GM23338 (cell line): ENCODE results near the gene ASTL. TPM values are rescaled to one million over a fixed set of nuclear protein-coding genes. Genes with fewer than 3 reads are reported as not detected.
A peak's percentile ranks its signal among the peaks of the same experiment; 100 is the strongest.

Experiments used
- ATAC-seq: fragments of 200-7000 bp; cut with Tn5 transposase; 3 replicates; pipeline ENCODE4 v1.9.1; 2020
- DNase-seq: peaks from one replicate; pipeline ENCODE4 v3.0.0-alpha.2; 2015; ENCODE audit warnings: low spot score
- H2AFZ ChIP-seq: fragments of 200-600 bp; sonication (generic); 2 replicates; pipeline ENCODE4 v1.8.0; 2016; ENCODE audit warnings: antibody characterized with exemption, mild to moderate bottlenecking, moderate library complexity
- H3F3A ChIP-seq: fragments of 200-600 bp; sonication (generic); replicated peaks from 2 replicates; pipeline ENCODE4 v1.8.0; 2017; ENCODE audit warnings: antibody characterized with exemption, mixed run types, low read depth
- H3K27ac ChIP-seq: fragments of 200-600 bp; sonication (generic); 2 replicates; pipeline ENCODE4 v1.6.1; 2016; ENCODE audit warnings: low read depth
- H3K27me3 ChIP-seq: fragments of 200-600 bp; sonication (generic); 2 replicates; pipeline ENCODE4 v1.8.0; 2016; ENCODE audit warnings: mild to moderate bottlenecking, mixed run types, moderate library complexity; ENCODE audit not compliant: insufficient read depth
- H3K36me3 ChIP-seq: fragments of 200-600 bp; sonication (generic); 2 replicates; pipeline ENCODE4 v1.8.0; 2016; ENCODE audit warnings: mild to moderate bottlenecking; ENCODE audit not compliant: insufficient read depth
- H3K4me1 ChIP-seq: fragments of 200-600 bp; sonication (generic); 2 replicates; pipeline ENCODE4 v1.8.0; 2016; ENCODE audit warnings: mild to moderate bottlenecking, moderate library complexity; ENCODE audit not compliant: insufficient read depth
- H3K4me2 ChIP-seq: fragments of 200-600 bp; sonication (generic); 2 replicates; pipeline ENCODE4 v1.7.1; 2017; ENCODE audit warnings: mixed run types
- H3K4me3 ChIP-seq: fragments of 200-600 bp; sonication (generic); 2 replicates; pipeline ENCODE4 v1.6.1; 2016; ENCODE audit warnings: mixed run types
- H3K79me2 ChIP-seq: fragments of 200-600 bp; sonication (generic); replicated peaks from 2 replicates; pipeline ENCODE4 v1.8.0; 2017; ENCODE audit warnings: mild to moderate bottlenecking; ENCODE audit not compliant: insufficient read depth
- H3K9me2 ChIP-seq: fragments of 200-600 bp; sonication (generic); 2 replicates; pipeline ENCODE4 v1.8.0; 2017; ENCODE audit not compliant: insufficient read depth
- H4K20me1 ChIP-seq: fragments of 200-600 bp; sonication (generic); replicated peaks from 2 replicates; pipeline ENCODE4 v1.8.0; 2017; ENCODE audit warnings: mild to moderate bottlenecking; ENCODE audit not compliant: insufficient read depth
- H3K27ac Mint-ChIP-seq: 2 replicates; pipeline ENCODE4 v1.8.0; 2020; ENCODE audit warnings: inconsistent platforms, mild to moderate bottlenecking, moderate library complexity, mixed read lengths
- H3K27me3 Mint-ChIP-seq: 3 replicates; pipeline ENCODE4 v1.8.0; 2022; ENCODE audit warnings: low read depth, mild to moderate bottlenecking, moderate library complexity, mixed read lengths, inconsistent platforms; ENCODE audit not compliant: insufficient read depth, poor library complexity
- H3K36me3 Mint-ChIP-seq: 3 replicates; pipeline ENCODE4 v1.8.0; 2021; ENCODE audit warnings: low read depth, mild to moderate bottlenecking, inconsistent platforms, moderate library complexity, mixed read lengths
- H3K4me1 Mint-ChIP-seq: 3 replicates; pipeline ENCODE4 v1.8.0; 2020; ENCODE audit warnings: mild to moderate bottlenecking, inconsistent platforms, mixed read lengths
- H3K4me3 Mint-ChIP-seq: 3 replicates; pipeline ENCODE4 v1.8.0; 2021; ENCODE audit warnings: moderate library complexity, mild to moderate bottlenecking, inconsistent platforms, mixed read lengths
- H3K9me3 Mint-ChIP-seq: 3 replicates; pipeline ENCODE4 v1.8.0; 2020; ENCODE audit warnings: moderate library complexity, mild to moderate bottlenecking, inconsistent platforms, mixed read lengths
- CREB1 ChIP-seq: fragments of 250-450 bp; sonication (Bioruptor Pico); IDR thresholded peaks from 2 replicates; pipeline ENCODE4 v1.5.0; 2020; ENCODE audit warnings: low read depth, mild to moderate bottlenecking, moderate library complexity
- EZH2 ChIP-seq: fragments of 200-600 bp; sonication (generic); IDR thresholded peaks from one replicate; pipeline ENCODE4 v1.8.0; 2017; ENCODE audit warnings: antibody characterized with exemption, mild to moderate bottlenecking, low read depth; ENCODE audit not compliant: unreplicated experiment
- EZH2phosphoT487 ChIP-seq: fragments of 200-600 bp; sonication (generic); IDR thresholded peaks from one replicate; pipeline ENCODE4 v1.8.1; 2018; ENCODE audit warnings: antibody characterized with exemption; ENCODE audit not compliant: unreplicated experiment
- JUNB ChIP-seq: IDR thresholded peaks from one replicate; pipeline ENCODE4 v1.6.1; 2016; ENCODE audit warnings: antibody characterized with exemption; ENCODE audit not compliant: unreplicated experiment
- NANOG ChIP-seq: IDR thresholded peaks from 2 replicates; pipeline ENCODE4 v1.6.1; 2016; ENCODE audit warnings: antibody characterized with exemption, borderline replicate concordance
- POLR2AphosphoS5 ChIP-seq: IDR thresholded peaks from 2 replicates; pipeline ENCODE4 v1.6.1; 2016; ENCODE audit warnings: antibody characterized with exemption, low read depth
- STAT1 ChIP-seq: IDR thresholded peaks from one replicate; pipeline ENCODE4 v1.6.1; 2016; ENCODE audit warnings: antibody characterized with exemption; ENCODE audit not compliant: unreplicated experiment
- ZNF114 ChIP-seq: fragments of 250-450 bp; sonication (Bioruptor Pico); IDR thresholded peaks from 2 replicates; pipeline ENCODE4 v1.5.0; 2020; ENCODE audit warnings: mild to moderate bottlenecking, moderate library complexity
- ZNF331 ChIP-seq: fragments of 250-450 bp; sonication (Bioruptor Pico); IDR thresholded peaks from 2 replicates; pipeline ENCODE4 v1.5.0; 2020; ENCODE audit warnings: low read depth, mild to moderate bottlenecking, moderate library complexity
- polyA plus RNA-seq: library from polyadenylated mRNA; unstranded; fragments of >200 nt; fragmentation: Nextera tagmentation; extraction: Ambion mirVana; gene quantifications from 2 replicates; pipeline ENCODE4 v1.2.1, GENCODE V29; 2016
- total RNA-seq: library from RNA; depleted of rRNA; stranded (reverse); fragments of >200 nt; shearing (Covaris generic); gene quantifications from 2 replicates; pipeline ENCODE4 v1.2.3, GENCODE V29; 2014
- TF ChIP-seq, protein P1 (sequence below): IDR thresholded peaks from 2 replicates; pipeline ENCODE4 v1.6.1; 2016; ENCODE audit warnings: antibody characterized with exemption
- TF ChIP-seq, protein P2 (sequence below): IDR thresholded peaks from one replicate; pipeline ENCODE4 v1.6.1; 2018; ENCODE audit warnings: antibody characterized with exemption; ENCODE audit not compliant: unreplicated experiment
- TF ChIP-seq, protein P3 (sequence below): fragments of 250-450 bp; sonication (Bioruptor Pico); IDR thresholded peaks from 2 replicates; pipeline ENCODE4 v1.5.0; 2020; ENCODE audit warnings: mild to moderate bottlenecking, moderate library complexity
- TF ChIP-seq, protein P4 (sequence below), 2 experiments: fragments of 200-600 bp in 1 of 2; sonication (generic) in 1 of 2; conservative IDR thresholded peaks; 2 replicates each; pipeline versions ENCODE4 v1.5.1 to v1.6.1; 2016 to 2017; ENCODE audit warnings: antibody characterized with exemption in 2 of 2, low read depth in 2 of 2, mild to moderate bottlenecking in 2 of 2, moderate library complexity in 1 of 2

Gene ASTL
- total and polyA plus RNA-seq, 2 experiments from 2014 or later: 0.23 TPM; not detected in 1

DNA sequence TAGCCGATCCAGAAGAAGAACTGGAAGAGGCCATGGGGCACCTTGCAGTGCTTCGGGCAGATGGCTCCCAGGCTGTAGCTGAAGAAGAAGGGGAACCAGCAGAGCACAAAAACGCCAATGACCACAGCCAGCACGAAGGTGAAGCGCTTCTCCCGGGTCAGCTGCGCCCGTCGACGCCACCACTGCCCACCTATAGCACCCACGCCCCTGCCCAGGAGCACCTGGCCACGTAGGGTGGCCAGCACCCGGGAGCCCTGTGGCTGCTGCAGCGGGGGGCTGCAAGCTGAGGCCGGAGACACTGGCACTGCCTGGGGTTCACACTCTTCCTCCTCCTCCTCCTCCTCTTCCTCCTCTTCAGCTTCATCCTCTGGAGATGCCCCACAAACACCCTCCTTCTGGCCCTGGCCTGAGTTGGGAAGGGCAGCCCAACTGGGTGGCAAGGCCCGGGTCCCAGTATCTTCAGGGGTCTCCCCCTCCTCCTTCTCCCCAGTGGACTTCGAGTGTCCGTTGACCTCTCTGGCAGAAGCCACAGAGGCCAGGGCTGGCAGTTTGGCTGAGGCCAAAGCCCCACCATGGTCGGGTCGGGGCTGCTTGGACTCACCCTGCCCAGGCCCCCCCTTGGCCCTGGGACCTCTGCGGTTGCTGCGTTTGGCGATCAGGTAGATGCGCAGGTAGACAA, 23.3 kb downstream of the ASTL start:
- ATAC-seq (no peak), DNase-seq (no peak)
- Histone ChIP-seq H3K27ac (no peak overlapping the region), H3K36me3 (no peaks in the 10 kb centered on the region), H3K4me2 (peak overlapping the region; percentile 88; the same call in 1 of the 2 replicates), H2AFZ (no peak overlapping the region), H3K79me2 (no peaks in the 10 kb centered on the region), H3K4me1 (peaks cover 6% of the 10 kb centered on the region; the same call in 1 of the 2 replicates), H3K27me3 (peaks cover 27% of the 10 kb centered on the region), H3F3A (no peaks in the 10 kb centered on the region), H4K20me1 (no peaks in the 10 kb centered on the region), H3K4me3 (no peak overlapping the region), H3K9me2 (no peaks in the 10 kb centered on the region)
- Mint-ChIP-seq H3K4me3 (peak overlapping the region; percentile 74), H3K27me3 (peaks cover 31% of the 10 kb centered on the region), H3K4me1 (peaks cover 22% of the 10 kb centered on the region), H3K36me3 (no peaks in the 10 kb centered on the region; the same call in 2 of the 3 replicates), H3K27ac (no peak overlapping the region), H3K9me3 (peaks cover 4% of the 10 kb centered on the region; the same call in 2 of the 3 replicates)
- TF ChIP-seq, protein P1, sequence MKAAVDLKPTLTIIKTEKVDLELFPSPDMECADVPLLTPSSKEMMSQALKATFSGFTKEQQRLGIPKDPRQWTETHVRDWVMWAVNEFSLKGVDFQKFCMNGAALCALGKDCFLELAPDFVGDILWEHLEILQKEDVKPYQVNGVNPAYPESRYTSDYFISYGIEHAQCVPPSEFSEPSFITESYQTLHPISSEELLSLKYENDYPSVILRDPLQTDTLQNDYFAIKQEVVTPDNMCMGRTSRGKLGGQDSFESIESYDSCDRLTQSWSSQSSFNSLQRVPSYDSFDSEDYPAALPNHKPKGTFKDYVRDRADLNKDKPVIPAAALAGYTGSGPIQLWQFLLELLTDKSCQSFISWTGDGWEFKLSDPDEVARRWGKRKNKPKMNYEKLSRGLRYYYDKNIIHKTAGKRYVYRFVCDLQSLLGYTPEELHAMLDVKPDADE: no peak
- TF ChIP-seq, protein P2, sequence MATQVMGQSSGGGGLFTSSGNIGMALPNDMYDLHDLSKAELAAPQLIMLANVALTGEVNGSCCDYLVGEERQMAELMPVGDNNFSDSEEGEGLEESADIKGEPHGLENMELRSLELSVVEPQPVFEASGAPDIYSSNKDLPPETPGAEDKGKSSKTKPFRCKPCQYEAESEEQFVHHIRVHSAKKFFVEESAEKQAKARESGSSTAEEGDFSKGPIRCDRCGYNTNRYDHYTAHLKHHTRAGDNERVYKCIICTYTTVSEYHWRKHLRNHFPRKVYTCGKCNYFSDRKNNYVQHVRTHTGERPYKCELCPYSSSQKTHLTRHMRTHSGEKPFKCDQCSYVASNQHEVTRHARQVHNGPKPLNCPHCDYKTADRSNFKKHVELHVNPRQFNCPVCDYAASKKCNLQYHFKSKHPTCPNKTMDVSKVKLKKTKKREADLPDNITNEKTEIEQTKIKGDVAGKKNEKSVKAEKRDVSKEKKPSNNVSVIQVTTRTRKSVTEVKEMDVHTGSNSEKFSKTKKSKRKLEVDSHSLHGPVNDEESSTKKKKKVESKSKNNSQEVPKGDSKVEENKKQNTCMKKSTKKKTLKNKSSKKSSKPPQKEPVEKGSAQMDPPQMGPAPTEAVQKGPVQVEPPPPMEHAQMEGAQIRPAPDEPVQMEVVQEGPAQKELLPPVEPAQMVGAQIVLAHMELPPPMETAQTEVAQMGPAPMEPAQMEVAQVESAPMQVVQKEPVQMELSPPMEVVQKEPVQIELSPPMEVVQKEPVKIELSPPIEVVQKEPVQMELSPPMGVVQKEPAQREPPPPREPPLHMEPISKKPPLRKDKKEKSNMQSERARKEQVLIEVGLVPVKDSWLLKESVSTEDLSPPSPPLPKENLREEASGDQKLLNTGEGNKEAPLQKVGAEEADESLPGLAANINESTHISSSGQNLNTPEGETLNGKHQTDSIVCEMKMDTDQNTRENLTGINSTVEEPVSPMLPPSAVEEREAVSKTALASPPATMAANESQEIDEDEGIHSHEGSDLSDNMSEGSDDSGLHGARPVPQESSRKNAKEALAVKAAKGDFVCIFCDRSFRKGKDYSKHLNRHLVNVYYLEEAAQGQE: no peak
- TF ChIP-seq POLR2AphosphoS5: no peak
- TF ChIP-seq JUNB: no peak
- TF ChIP-seq ZNF331: no peak
- TF ChIP-seq CREB1 (CRISPR knock-in tag): no peak
- TF ChIP-seq, protein P3, sequence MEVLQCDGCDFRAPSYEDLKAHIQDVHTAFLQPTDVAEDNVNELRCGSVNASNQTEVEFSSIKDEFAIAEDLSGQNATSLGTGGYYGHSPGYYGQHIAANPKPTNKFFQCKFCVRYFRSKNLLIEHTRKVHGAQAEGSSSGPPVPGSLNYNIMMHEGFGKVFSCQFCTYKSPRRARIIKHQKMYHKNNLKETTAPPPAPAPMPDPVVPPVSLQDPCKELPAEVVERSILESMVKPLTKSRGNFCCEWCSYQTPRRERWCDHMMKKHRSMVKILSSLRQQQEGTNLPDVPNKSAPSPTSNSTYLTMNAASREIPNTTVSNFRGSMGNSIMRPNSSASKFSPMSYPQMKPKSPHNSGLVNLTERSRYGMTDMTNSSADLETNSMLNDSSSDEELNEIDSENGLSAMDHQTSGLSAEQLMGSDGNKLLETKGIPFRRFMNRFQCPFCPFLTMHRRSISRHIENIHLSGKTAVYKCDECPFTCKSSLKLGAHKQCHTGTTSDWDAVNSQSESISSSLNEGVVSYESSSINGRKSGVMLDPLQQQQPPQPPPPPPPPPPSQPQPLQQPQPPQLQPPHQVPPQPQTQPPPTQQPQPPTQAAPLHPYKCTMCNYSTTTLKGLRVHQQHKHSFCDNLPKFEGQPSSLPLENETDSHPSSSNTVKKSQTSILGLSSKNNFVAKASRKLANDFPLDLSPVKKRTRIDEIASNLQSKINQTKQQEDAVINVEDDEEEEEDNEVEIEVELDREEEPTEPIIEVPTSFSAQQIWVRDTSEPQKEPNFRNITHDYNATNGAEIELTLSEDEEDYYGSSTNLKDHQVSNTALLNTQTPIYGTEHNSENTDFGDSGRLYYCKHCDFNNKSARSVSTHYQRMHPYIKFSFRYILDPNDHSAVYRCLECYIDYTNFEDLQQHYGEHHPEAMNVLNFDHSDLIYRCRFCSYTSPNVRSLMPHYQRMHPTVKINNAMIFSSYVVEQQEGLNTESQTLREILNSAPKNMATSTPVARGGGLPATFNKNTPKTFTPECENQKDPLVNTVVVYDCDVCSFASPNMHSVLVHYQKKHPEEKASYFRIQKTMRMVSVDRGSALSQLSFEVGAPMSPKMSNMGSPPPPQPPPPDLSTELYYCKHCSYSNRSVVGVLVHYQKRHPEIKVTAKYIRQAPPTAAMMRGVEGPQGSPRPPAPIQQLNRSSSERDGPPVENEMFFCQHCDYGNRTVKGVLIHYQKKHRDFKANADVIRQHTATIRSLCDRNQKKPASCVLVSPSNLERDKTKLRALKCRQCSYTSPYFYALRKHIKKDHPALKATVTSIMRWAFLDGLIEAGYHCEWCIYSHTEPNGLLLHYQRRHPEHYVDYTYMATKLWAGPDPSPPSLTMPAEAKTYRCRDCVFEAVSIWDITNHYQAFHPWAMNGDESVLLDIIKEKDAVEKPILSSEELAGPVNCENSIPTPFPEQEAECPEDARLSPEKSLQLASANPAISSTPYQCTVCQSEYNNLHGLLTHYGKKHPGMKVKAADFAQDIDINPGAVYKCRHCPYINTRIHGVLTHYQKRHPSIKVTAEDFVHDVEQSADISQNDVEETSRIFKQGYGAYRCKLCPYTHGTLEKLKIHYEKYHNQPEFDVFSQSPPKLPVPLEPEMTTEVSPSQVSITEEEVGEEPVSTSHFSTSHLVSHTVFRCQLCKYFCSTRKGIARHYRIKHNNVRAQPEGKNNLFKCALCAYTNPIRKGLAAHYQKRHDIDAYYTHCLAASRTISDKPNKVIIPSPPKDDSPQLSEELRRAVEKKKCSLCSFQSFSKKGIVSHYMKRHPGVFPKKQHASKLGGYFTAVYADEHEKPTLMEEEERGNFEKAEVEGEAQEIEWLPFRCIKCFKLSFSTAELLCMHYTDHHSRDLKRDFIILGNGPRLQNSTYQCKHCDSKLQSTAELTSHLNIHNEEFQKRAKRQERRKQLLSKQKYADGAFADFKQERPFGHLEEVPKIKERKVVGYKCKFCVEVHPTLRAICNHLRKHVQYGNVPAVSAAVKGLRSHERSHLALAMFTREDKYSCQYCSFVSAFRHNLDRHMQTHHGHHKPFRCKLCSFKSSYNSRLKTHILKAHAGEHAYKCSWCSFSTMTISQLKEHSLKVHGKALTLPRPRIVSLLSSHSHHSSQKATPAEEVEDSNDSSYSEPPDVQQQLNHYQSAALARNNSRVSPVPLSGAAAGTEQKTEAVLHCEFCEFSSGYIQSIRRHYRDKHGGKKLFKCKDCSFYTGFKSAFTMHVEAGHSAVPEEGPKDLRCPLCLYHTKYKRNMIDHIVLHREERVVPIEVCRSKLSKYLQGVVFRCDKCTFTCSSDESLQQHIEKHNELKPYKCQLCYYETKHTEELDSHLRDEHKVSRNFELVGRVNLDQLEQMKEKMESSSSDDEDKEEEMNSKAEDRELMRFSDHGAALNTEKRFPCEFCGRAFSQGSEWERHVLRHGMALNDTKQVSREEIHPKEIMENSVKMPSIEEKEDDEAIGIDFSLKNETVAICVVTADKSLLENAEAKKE: no peak
- TF ChIP-seq, protein P4, sequence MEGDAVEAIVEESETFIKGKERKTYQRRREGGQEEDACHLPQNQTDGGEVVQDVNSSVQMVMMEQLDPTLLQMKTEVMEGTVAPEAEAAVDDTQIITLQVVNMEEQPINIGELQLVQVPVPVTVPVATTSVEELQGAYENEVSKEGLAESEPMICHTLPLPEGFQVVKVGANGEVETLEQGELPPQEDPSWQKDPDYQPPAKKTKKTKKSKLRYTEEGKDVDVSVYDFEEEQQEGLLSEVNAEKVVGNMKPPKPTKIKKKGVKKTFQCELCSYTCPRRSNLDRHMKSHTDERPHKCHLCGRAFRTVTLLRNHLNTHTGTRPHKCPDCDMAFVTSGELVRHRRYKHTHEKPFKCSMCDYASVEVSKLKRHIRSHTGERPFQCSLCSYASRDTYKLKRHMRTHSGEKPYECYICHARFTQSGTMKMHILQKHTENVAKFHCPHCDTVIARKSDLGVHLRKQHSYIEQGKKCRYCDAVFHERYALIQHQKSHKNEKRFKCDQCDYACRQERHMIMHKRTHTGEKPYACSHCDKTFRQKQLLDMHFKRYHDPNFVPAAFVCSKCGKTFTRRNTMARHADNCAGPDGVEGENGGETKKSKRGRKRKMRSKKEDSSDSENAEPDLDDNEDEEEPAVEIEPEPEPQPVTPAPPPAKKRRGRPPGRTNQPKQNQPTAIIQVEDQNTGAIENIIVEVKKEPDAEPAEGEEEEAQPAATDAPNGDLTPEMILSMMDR (conservative IDR thresholded peaks at IDR 0.05; ENCODE audit: low read depth in 2 of 2): no peak
- no peak for TF ChIP-seq STAT1
- TF ChIP-seq EZH2: no peak
- TF ChIP-seq ZNF114 (CRISPR knock-in tag): no peak
- no peak for TF ChIP-seq NANOG
- TF ChIP-seq EZH2phosphoT487: no peak
